ENCODE data around the gene MRPL24. TPM values are rescaled to one million over a fixed set of nuclear protein-coding genes. Genes with fewer than 3 reads are reported as not detected.

The MRPL24 gene
- total and polyA plus RNA-seq, 9 of the 15 experiments (the other 6 are each of a cell fraction or from before 2014, with no cell fraction given) = 74.3 to 267 (median 113) TPM

- peak in 1 of 2 experiments; percentile 11 for TF ChIP-seq E2F6 (IDR thresholded peaks at IDR 0.05; ENCODE audit: borderline replicate concordance in 1 of 2, extremely low read depth in 1 of 2, insufficient read depth in 1 of 2, insufficient read length in 1 of 2, low read depth in 1 of 2, low read length in 1 of 2, poor library complexity in 1 of 2, severe bottlenecking in 1 of 2)
- TF ChIP-seq KLF13 (tag; IDR thresholded peaks at IDR 0.05; ENCODE audit: borderline replicate concordance, low read depth) = 0 out of 2 replicates have a peak, but pooled peaks have one; percentile 42
- peak; percentile 69; the same call in 1 of the 2 replicates for TF ChIP-seq KLF1 (tag; IDR thresholded peaks at IDR 0.05)
- TF ChIP-seq ETV5 (CRISPR knock-in tag; IDR thresholded peaks at IDR 0.05; ENCODE audit: low read depth) = peak; percentile 62
- TF ChIP-seq ZFX (CRISPR knock-in tag; IDR thresholded peaks at IDR 0.05) = peak; percentile 100
- TF ChIP-seq CTBP1 (IDR thresholded peaks at IDR 0.05; ENCODE audit: borderline replicate concordance) = 0 out of 2 replicates have a peak, but pooled peaks have one; percentile 40
- peak; percentile 81 for TF ChIP-seq ZBTB8A (IDR thresholded peaks at IDR 0.05; ENCODE audit: partially characterized antibody)
- TF ChIP-seq CCNT2 (IDR thresholded peaks at IDR 0.05; ENCODE audit: borderline replicate concordance, extremely low read depth, insufficient read length, low read depth, low read length) = no peak
- TF ChIP-seq, protein P1, sequence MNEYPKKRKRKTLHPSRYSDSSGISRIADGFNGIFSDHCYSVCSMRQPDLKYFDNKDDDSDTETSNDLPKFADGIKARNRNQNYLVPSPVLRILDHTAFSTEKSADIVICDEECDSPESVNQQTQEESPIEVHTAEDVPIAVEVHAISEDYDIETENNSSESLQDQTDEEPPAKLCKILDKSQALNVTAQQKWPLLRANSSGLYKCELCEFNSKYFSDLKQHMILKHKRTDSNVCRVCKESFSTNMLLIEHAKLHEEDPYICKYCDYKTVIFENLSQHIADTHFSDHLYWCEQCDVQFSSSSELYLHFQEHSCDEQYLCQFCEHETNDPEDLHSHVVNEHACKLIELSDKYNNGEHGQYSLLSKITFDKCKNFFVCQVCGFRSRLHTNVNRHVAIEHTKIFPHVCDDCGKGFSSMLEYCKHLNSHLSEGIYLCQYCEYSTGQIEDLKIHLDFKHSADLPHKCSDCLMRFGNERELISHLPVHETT (CRISPR knock-in tag; conservative IDR thresholded peaks at IDR 0.05 in 1 of 2, IDR thresholded peaks at IDR 0.05 in 1 of 2) = peak in 1 of 2 experiments; percentile 94; a peak in 3 of 4 replicates
- no peak for TF ChIP-seq DNMT1 (IDR thresholded peaks at IDR 0.05)
- peak; percentile 89 for TF ChIP-seq HNRNPLL (IDR thresholded peaks at IDR 0.05; ENCODE audit: low read depth, low read length, poor library complexity, severe bottlenecking)
- TF ChIP-seq RFX1 (IDR thresholded peaks at IDR 0.05) = peak; percentile 59; the same call in 1 of the 2 replicates
- TF ChIP-seq SRSF1 (IDR thresholded peaks at IDR 0.05; ENCODE audit: low read depth, low read length) = 0 out of 2 replicates have a peak, but pooled peaks have one; percentile 32
- peak; percentile 85 for TF ChIP-seq L3MBTL2 (IDR thresholded peaks at IDR 0.05)
- TF ChIP-seq PHF20 (IDR thresholded peaks at IDR 0.05; ENCODE audit: partially characterized antibody) = peak; percentile 94
- TF ChIP-seq NCOR1 (IDR thresholded peaks at IDR 0.05) = no peak
- TF ChIP-seq SRF (CRISPR knock-in tag; IDR thresholded peaks at IDR 0.05) = peak in 1 of 2 experiments; percentile 70; a peak in 1 of 4 replicates
- no peak; the same call in 1 of the 2 replicates for TF ChIP-seq FOXM1 (IDR thresholded peaks at IDR 0.05; ENCODE audit: low read depth)
- peak; percentile 31; the same call in 1 of the 2 replicates for TF ChIP-seq FOXM1 (CRISPR knock-in tag; IDR thresholded peaks at IDR 0.05; ENCODE audit: low read depth)
- TF ChIP-seq, protein P2, sequence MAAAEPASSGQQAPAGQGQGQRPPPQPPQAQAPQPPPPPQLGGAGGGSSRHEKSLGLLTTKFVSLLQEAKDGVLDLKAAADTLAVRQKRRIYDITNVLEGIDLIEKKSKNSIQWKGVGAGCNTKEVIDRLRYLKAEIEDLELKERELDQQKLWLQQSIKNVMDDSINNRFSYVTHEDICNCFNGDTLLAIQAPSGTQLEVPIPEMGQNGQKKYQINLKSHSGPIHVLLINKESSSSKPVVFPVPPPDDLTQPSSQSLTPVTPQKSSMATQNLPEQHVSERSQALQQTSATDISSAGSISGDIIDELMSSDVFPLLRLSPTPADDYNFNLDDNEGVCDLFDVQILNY (CRISPR knock-in tag; IDR thresholded peaks at IDR 0.05) = 0 out of 2 replicates have a peak, but pooled peaks have one; percentile 52
Measured at GRCh38 chr1:156767101-156767878, 26.4 kb upstream of the MRPL24 start, which contains the start of gene PRCC (continued).
